Measurements from ENCODE around the gene ATP6V1C2.
"Not testable (repeated sequence)": the region's sequence is repeated elsewhere in the genome, so short reads cannot be mapped to it uniquely, and the experiment has no call there.

Gene ATP6V1C2

GRCh38 chr2:10813163-10814138, 92.0 kb downstream of the ATP6V1C2 start:
- not testable (repeated sequence) for DNase-seq (ENCODE audit: low spot score)

- DNase-seq (ENCODE audit: low spot score), result no peak
These were observed 92.7 kb downstream of the ATP6V1C2 start for GRCh38 chr2:10814142-10814541.

- DNase-seq (ENCODE audit: low spot score), result no peak
These were observed 93.3 kb downstream of the ATP6V1C2 start for GRCh38 chr2:10814571-10815331.

GRCh38 chr2:10817413-10817812, 96.0 kb downstream of the ATP6V1C2 start:
- no peak for DNase-seq (ENCODE audit: low spot score)

GRCh38 chr2:10818305-10818704, 96.9 kb downstream of the ATP6V1C2 start:
- DNase-seq (ENCODE audit: low spot score), result not testable (repeated sequence)

- no peak for DNase-seq (ENCODE audit: low spot score)
These were observed 97.6 kb downstream of the ATP6V1C2 start for GRCh38 chr2:10818984-10819383.

- no peak for DNase-seq (ENCODE audit: low spot score)
These were observed 98.4 kb downstream of the ATP6V1C2 start for GRCh38 chr2:10819714-10820314.

GRCh38 chr2:10820562-10820961, 99.1 kb downstream of the ATP6V1C2 start:
- DNase-seq (ENCODE audit: low spot score), result no peak

- DNase-seq (ENCODE audit: low spot score), result no peak
These were observed 99.7 kb downstream of the ATP6V1C2 start for GRCh38 chr2:10820978-10821695.

- no peak for DNase-seq (ENCODE audit: low spot score)
These were observed 102.8 kb downstream of the ATP6V1C2 start for GRCh38 chr2:10824191-10824590.

- DNase-seq (ENCODE audit: low spot score), result no peak
These were observed 104.6 kb downstream of the ATP6V1C2 start for GRCh38 chr2:10826026-10826425.

GRCh38 chr2:10826625-10827024, 105.2 kb downstream of the ATP6V1C2 start:
- no peak for DNase-seq (ENCODE audit: low spot score)

- no peak for DNase-seq (ENCODE audit: low spot score)
These were observed 106.9 kb downstream of the ATP6V1C2 start for GRCh38 chr2:10828346-10828745.

GRCh38 chr2:10829299-10829698, 107.9 kb downstream of the ATP6V1C2 start:
- DNase-seq (ENCODE audit: low spot score), result no peak

- DNase-seq (ENCODE audit: low spot score), result no peak
These were observed 108.8 kb downstream of the ATP6V1C2 start for GRCh38 chr2:10830203-10830602.

GRCh38 chr2:10830641-10831399, 109.4 kb downstream of the ATP6V1C2 start:
- no peak for DNase-seq (ENCODE audit: low spot score)

GRCh38 chr2:10831400-10831985, 110.1 kb downstream of the ATP6V1C2 start:
- no peak for DNase-seq (ENCODE audit: low spot score)

GRCh38 chr2:10832203-10832936, 110.9 kb downstream of the ATP6V1C2 start:
- DNase-seq (ENCODE audit: low spot score), result peak; percentile 85

GRCh38 chr2:10833021-10833420, 111.6 kb downstream of the ATP6V1C2 start:
- DNase-seq (ENCODE audit: low spot score), result no peak

- no peak for DNase-seq (ENCODE audit: low spot score)
These were observed 112.7 kb downstream of the ATP6V1C2 start for GRCh38 chr2:10834068-10834655.

All from left forelimb (tissue), 1 donor.